NB4 (cell line): ENCODE data around the gene KIAA1217.

ENCODE experiments used
- DNase-seq: peaks from one replicate; pipeline ENCODE4 v3.0.0; 2010; ENCODE audit warnings: low read depth
- H3K4me3 ChIP-seq: one replicate; pipeline ENCODE4 v1.5.1; 2011; ENCODE audit warnings: mild to moderate bottlenecking, low read depth, low read length, moderate library complexity
- MYC ChIP-seq: IDR thresholded peaks from 2 replicates; pipeline ENCODE4 v1.6.1; 2011; ENCODE audit warnings: low read depth, low read length
- POLR2A ChIP-seq: IDR thresholded peaks from 2 replicates; pipeline ENCODE4 v1.6.1; 2011; ENCODE audit warnings: mild to moderate bottlenecking; ENCODE audit not compliant: insufficient read length; ENCODE audit errors: extremely low read depth
- TF ChIP-seq, protein P1 (sequence below): IDR thresholded peaks from 2 replicates; pipeline ENCODE4 v1.6.1; 2011; ENCODE audit warnings: low read depth, low read length
- TF ChIP-seq, protein P2 (sequence below): IDR thresholded peaks from one replicate; pipeline ENCODE4 v1.5.1; 2012; ENCODE audit warnings: low read depth, low read length

The KIAA1217 gene

DNA sequence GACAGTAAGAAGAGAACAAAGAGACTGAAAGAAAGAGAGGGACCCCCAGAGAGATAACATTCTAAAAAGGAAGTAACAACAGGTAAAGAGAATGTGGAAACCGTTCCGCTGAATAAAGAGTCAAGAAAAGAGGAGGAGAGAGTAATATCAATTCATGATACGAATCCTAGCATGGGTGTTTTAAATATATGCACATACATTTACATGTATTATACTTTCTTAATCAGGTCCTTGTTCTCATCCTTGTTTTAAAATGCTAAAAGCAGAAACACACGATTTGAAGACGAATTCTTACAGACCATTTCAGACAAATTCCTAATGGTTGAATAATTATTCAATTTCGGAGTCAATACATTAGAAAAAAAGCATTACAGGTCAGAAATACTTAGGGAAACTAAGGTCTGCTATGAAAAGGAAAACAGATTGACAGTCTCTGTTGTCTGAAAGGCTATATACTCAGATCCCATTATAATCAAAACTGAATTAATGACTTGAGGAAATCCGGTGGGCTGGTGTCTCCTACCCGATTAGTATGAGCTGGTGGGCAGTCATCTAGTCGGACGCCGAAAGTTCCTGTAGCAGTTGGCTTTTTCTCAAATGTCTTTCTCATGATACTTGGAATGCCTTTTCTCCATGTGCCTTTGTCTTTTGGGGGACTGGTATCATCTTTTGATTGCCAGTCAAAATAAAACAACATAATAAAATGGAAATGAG, 387.4 kb downstream of the KIAA1217 start:
- H3K4me3 ChIP-seq = no peak overlapping the region
- TF ChIP-seq MYC (no peak), POLR2A (no peak)
- TF ChIP-seq, protein P1, sequence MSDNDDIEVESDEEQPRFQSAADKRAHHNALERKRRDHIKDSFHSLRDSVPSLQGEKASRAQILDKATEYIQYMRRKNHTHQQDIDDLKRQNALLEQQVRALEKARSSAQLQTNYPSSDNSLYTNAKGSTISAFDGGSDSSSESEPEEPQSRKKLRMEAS = no peak
- TF ChIP-seq, protein P2, sequence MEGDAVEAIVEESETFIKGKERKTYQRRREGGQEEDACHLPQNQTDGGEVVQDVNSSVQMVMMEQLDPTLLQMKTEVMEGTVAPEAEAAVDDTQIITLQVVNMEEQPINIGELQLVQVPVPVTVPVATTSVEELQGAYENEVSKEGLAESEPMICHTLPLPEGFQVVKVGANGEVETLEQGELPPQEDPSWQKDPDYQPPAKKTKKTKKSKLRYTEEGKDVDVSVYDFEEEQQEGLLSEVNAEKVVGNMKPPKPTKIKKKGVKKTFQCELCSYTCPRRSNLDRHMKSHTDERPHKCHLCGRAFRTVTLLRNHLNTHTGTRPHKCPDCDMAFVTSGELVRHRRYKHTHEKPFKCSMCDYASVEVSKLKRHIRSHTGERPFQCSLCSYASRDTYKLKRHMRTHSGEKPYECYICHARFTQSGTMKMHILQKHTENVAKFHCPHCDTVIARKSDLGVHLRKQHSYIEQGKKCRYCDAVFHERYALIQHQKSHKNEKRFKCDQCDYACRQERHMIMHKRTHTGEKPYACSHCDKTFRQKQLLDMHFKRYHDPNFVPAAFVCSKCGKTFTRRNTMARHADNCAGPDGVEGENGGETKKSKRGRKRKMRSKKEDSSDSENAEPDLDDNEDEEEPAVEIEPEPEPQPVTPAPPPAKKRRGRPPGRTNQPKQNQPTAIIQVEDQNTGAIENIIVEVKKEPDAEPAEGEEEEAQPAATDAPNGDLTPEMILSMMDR = no peak
- no peak for DNase-seq

DNA sequence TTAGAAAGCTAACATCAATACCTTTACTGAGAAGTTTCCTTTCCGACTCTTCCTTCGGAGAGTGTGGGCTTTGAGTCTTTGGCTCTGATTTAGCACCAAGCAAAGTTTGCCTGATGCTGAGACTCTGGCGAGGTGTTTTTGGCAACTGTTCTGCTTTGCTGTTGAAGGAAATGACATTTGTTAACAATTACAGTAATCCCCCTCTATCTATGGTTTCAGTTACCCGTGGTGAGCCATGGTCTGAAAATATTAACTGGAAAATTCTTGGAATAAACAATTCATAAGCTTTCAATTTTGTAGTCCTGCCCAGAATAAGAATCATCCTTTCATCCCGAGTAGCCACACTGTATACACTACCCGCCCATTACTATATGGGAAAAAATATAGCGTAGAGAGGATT, 388.5 kb downstream of the KIAA1217 start:
- no peak overlapping the region for H3K4me3 ChIP-seq
- TF ChIP-seq, protein P2 = no peak
- TF ChIP-seq MYC (no peak), POLR2A (no peak)
- TF ChIP-seq, protein P1 = no peak
- no peak for DNase-seq
